HG03378 (cell line): ENCODE measurements around the gene CDHR4.
A peak's percentile ranks its signal among the peaks of the same experiment; 100 is the strongest.
"Not testable (repeated sequence)": the region's sequence is repeated elsewhere in the genome, so short reads cannot be mapped to it uniquely, and the experiment has no call there.

Experiments used
- ATAC-seq: cut with Tn5 transposase; IDR thresholded peaks from one replicate; pipeline ENCODE4 v1.9.1; 2021; ENCODE audit warnings: mild to moderate bottlenecking, moderate library complexity; ENCODE audit not compliant: unreplicated experiment

Gene CDHR4

GRCh38 chr3:49803465-49804140 lies 3.9 kb upstream of the CDHR4 start:
- peak; percentile 8 for ATAC-seq

- ATAC-seq: peak; percentile 39
These were observed 3.2 kb upstream of the CDHR4 start, which contains the start of gene INKA1 for GRCh38 chr3:49802719-49803464. Gene INKA1, plus strand, starts transcription at chr3:49803261. Its CDS starts 132 bp downstream, at chr3:49803393.

GRCh38 chr3:49801160-49801559 lies 1.5 kb upstream of the CDHR4 start:
- ATAC-seq: no peak

GRCh38 chr3:49799105-49799504 lies 568 bp downstream of the CDHR4 start:
- no peak for ATAC-seq

- ATAC-seq: no peak
These were observed 4.5 kb downstream of the CDHR4 start for GRCh38 chr3:49794926-49795905.

DNA sequence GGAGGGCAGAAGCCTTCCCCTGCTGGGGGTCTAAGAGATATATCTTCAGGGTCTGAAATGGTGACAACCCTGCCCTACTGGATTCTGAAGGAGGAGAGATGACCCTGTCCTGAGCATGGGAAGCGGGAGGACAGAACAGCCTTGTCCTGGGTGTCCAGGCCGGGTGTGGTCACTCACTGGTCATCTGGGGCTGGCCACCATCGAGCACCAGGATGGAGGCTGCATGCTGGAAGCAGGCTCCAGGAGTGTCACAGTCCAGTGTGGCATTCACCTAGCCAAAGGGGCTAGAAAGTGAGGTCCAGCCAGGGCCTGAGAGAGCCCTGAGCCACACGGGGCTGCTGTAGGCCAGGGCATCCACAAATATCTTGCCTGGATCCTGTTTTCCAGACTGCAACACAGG lies 5.2 kb downstream of the CDHR4 start:
- ATAC-seq: no peak

DNA sequence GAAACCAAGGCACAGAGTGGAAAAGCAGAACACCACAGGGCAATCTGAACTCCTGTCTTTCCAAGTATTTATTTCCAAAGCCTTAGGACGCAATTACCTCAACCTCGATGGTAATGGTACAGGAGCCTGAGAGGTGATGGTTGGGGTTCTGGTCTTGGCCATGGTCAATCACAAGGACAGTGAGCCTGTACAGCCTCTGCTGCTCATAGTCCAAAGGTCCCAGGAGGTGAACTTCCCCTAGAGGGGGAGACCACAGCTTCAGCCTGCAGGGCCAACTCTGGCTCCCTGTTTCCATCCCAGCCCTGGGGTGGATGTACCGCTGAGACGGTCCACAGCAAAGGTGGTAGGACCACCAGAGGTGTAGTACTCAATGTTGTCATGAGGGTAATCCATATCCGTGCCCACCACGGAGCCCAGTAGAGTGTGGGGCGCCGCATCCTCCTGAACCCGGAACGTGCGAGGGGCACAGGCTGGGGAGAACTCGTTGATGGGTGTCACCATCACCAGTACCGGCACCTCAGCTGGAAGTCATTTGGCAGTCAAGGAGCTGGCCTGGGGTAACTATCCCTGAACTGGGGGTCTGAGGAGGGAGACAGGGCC lies 6.1 kb downstream of the CDHR4 start:
- no peak for ATAC-seq

- ATAC-seq: no peak
These were observed 7.1 kb downstream of the CDHR4 start for GRCh38 chr3:49792371-49793150.

- no peak for ATAC-seq
These were observed 8.1 kb downstream of the CDHR4 start for GRCh38 chr3:49791571-49791970.

DNA sequence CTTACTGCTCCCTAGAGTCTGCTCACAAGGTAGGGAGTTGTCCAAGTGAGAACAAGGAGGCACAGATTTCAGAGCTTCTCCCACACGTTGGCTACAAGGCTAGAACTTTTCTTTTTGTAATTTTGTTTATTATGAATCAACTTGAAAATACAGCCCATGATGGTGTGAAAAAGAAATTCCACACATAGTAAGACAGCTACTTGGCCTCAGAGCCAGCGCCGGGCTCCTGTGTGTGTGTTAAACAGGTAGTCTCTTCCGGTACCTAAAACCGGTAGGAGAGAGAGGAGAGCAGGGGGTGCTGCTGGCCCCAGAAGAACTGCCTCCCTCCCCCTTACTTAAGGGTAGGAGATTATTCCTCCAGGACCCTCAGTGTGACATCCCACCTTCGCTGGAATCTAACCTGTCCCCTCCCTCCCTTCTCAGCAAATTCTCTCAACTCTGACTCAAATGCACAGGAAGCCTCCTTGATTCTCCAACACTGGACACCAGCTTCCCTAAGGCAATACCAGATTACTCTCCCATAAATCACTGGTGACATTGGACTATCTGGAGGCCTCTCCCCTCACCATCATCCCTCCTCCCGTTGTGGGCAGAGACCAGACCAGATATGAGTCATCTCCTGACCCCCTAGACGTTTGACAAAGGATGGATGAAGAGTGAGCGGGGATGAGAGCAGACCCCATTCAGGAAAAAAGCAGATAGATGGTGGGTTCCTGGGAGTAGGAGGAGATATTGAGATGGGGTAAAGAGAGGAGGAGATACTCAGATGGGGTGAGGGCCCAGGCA lies 8.9 kb downstream of the CDHR4 start:
- no peak for ATAC-seq

GRCh38 chr3:49788056-49788455 lies 11.6 kb downstream of the CDHR4 start:
- ATAC-seq: no peak

- no peak for ATAC-seq
These were observed 12.1 kb downstream of the CDHR4 start for GRCh38 chr3:49787536-49787935.

GRCh38 chr3:49787182-49787464 lies 12.6 kb downstream of the CDHR4 start:
- ATAC-seq: no peak

- ATAC-seq: peak; percentile 97
These were observed 13.1 kb downstream of the CDHR4 start, which contains the start of gene IP6K1 for GRCh38 chr3:49786357-49787181. Gene IP6K1, minus strand, starts transcription at chr3:49786542. Its CDS starts 38,502 bp downstream, at chr3:49748040.

GRCh38 chr3:49785565-49786356 lies 13.9 kb downstream of the CDHR4 start:
- ATAC-seq: peak; percentile 23

DNA sequence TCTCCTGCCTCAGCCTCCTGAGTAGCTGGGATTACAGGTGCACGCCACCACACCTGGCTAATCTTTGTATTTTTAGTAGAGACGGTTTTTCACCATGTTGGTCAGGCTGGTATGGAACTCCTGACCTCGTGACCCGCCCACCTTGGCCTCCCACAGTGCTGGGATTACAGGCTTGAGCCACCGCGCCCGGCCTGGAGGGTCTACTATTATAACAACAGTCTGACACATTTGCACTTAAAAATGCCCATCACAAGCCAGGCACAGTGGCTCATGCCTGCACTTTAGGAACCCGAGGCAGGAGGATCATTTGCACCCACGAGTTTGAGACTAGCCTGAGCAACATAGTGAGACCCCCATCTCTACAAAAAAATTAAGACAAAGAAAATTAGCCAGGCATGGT lies 17.4 kb downstream of the CDHR4 start:
- not testable (repeated sequence) for ATAC-seq

DNA sequence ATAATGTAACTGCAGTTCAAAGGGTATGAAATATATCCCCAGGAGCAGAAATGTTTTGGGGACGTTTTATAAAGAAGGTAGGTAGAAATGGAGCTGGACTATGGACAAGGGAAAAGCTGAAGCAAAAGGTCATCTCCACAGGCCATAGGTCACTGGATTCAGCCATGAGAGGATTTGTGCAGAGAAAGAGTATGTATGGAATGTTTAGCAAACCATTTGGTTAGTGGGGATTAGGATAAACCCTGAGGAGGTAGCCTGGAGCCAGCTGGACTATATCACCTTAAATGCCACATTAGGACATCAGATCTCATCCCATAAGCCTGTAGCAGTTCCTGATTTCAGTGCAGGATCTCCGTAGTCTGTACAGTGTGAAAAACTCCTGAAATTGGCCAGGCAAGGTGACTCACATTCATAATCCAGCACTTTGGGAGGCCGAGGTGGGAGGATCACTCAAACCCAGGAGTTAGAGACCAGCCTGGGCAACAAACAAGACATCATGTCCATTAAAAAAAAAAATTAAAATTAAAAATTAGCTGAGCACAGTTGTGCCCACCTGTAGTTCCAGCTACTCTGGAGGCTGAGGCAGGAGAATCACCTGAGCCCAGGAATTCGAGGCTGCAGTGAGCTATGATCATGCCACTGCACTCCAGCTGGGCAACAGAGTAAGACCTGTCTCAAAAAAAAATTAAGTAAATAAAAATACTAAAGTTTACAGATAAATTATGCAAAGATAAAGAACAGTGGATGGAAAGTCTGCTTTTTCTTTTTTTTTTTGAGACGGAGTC lies 18.1 kb downstream of the CDHR4 start:
- ATAC-seq: no peak
